Keratinocyte (primary cell): ENCODE results near the gene HOMER2.

Source experiments
- CTCF ChIP-seq, 3 experiments: IDR thresholded peaks in 1 of 3; conservative IDR thresholded peaks in 1 of 3; optimal IDR thresholded peaks in 1 of 3; 2 replicates in 2 of 3; 3 replicates in 1 of 3; pipeline versions ENCODE3 to v1.5.1; 2011; ENCODE audit warnings: low read length in 3 of 3, mild to moderate bottlenecking in 3 of 3, moderate library complexity in 2 of 3, control low read depth in 1 of 3, inconsistent platforms in 1 of 3; ENCODE audit not compliant: insufficient read depth in 2 of 3; ENCODE audit errors: extremely low read depth in 1 of 3
- EZH2 ChIP-seq: IDR thresholded peaks from one replicate; pipeline ENCODE4 v1.6.1; 2012; ENCODE audit warnings: inconsistent platforms, mild to moderate bottlenecking, low read length, moderate library complexity

GRCh38 chr15:82812994-82813393, 139.5 kb downstream of the HOMER2 start:
- TF ChIP-seq CTCF (optimal IDR thresholded peaks at IDR 0.05 in 1 of 3, IDR thresholded peaks at IDR 0.05 in 1 of 3, conservative IDR thresholded peaks at IDR 0.05 in 1 of 3; ENCODE audit: extremely low read depth in 1 of 3, insufficient read depth in 2 of 3, low read length in 3 of 3) (no peak), EZH2 (no peak)
